K562 (cell line): Measurements from ENCODE around the gene SPINK14. TPM values are rescaled to one million over a fixed set of nuclear protein-coding genes. Genes with fewer than 3 reads are reported as not detected.

Experiments
- ATAC-seq: fragments of 200-7000 bp; cut with Tn5 transposase; 3 replicates; pipeline ENCODE4 v1.9.1; 2020; ENCODE audit warnings: moderate library complexity
- BruUV-seq: library from RNA; stranded (reverse); fragments of 400-500 nt; replicated peaks from 2 replicates; lab custom pipeline; 2021; lab: Mats Ljungman, UMichigan
- CTCF ChIA-PET: fragments of 300-600 bp; formaldehyde crosslinking; extraction: SDS; loops from one replicate; lab custom pipeline; 2021; ENCODE audit warnings: low intra/inter-chr PET ratio; lab: Yijun Ruan, JAX
- POLR2A ChIA-PET: fragments of 300-600, 350-650 bp; sonication (Branson Sonifier 250); formaldehyde crosslinking; extraction: SDS; loops from one replicate; lab custom pipeline; 2021; ENCODE audit warnings: antibody characterized with exemption, inconsistent platforms; lab: Yijun Ruan, JAX
- DNase-seq, 4 experiments: peaks; one replicate each; pipeline versions ENCODE4 v3.0.0 to v3.0.0-alpha.2; 2011 to 2018; ENCODE audit warnings: low spot score in 3 of 4, mixed read lengths in 3 of 4; ENCODE audit errors: extremely low read depth in 1 of 4
- FAIRE-seq: peaks from 2 replicates; lab custom pipeline; 2011; peaks lifted over from hg19 to GRCh38; lab: Jason Lieb, UNC
- H2AFZ ChIP-seq: 2 replicates; pipeline ENCODE4 v1.6.0; 2011; ENCODE audit warnings: low read depth, low read length, control low read depth, inconsistent platforms
- H3K27ac ChIP-seq: fragments of 200-600 bp; 3 replicates; pipeline ENCODE4 v1.8.0; 2011; ENCODE audit warnings: low read depth, mild to moderate bottlenecking, control low read depth, inconsistent platforms, low read length, moderate library complexity, mixed read lengths; ENCODE audit errors: extremely low read depth
- H3K27me3 ChIP-seq, 2 experiments: fragments of 300-600 bp in 1 of 2; 2 replicates in 1 of 2; 3 replicates in 1 of 2; pipeline versions ENCODE4 v1.6.0 to v1.8.0; 2011; ENCODE audit warnings: inconsistent platforms in 2 of 2, low read length in 2 of 2, mild to moderate bottlenecking in 1 of 2, mixed read lengths in 1 of 2, moderate library complexity in 1 of 2; ENCODE audit not compliant: control insufficient read depth in 2 of 2, insufficient read depth in 2 of 2
- H3K36me3 ChIP-seq: fragments of 300-600 bp; 3 replicates; pipeline ENCODE4 v1.8.0; 2011; ENCODE audit warnings: mild to moderate bottlenecking, low read length, inconsistent platforms; ENCODE audit not compliant: control insufficient read depth, insufficient read depth
- H3K4me1 ChIP-seq, 2 experiments: fragments of 200-600 bp in 1 of 2; replicated peaks in 1 of 2; 2 replicates in 1 of 2; 3 replicates in 1 of 2; pipeline versions ENCODE4 v1.5.1 to v1.8.0; 2011; ENCODE audit warnings: inconsistent platforms in 2 of 2, low read length in 2 of 2, mild to moderate bottlenecking in 1 of 2, mixed read lengths in 1 of 2, moderate library complexity in 1 of 2; ENCODE audit not compliant: control insufficient read depth in 2 of 2, insufficient read depth in 2 of 2
- H3K4me2 ChIP-seq: 2 replicates; pipeline ENCODE4 v1.6.1; 2011; ENCODE audit warnings: low read length, control low read depth, inconsistent platforms, mixed read lengths; ENCODE audit not compliant: insufficient read depth
- H3K4me3 ChIP-seq: fragments of 200-600 bp; sonication (generic), shearing (Covaris generic); 2 replicates; pipeline ENCODE4 v1.5.1; 2016; ENCODE audit warnings: control low read depth, inconsistent platforms
- H3K79me2 ChIP-seq: fragments of 200-600 bp; 3 replicates; pipeline ENCODE4 v1.8.0; 2011; ENCODE audit warnings: low read length, inconsistent platforms; ENCODE audit not compliant: control insufficient read depth, insufficient read depth
- H3K9ac ChIP-seq, 2 experiments: 2 replicates each; pipeline versions ENCODE4 v1.6.0 to v1.6.1; 2011; ENCODE audit warnings: low read depth in 2 of 2, low read length in 2 of 2, control low read depth in 1 of 2, inconsistent platforms in 1 of 2, mild to moderate bottlenecking in 1 of 2, mixed read lengths in 1 of 2; ENCODE audit not compliant: insufficient read depth in 1 of 2
- H3K9me1 ChIP-seq: one replicate; pipeline ENCODE4 v1.6.0; 2011; ENCODE audit warnings: inconsistent platforms, mild to moderate bottlenecking, low read length, moderate library complexity; ENCODE audit not compliant: control insufficient read depth, insufficient read depth
- H3K9me3 ChIP-seq: replicated peaks from 2 replicates; pipeline ENCODE4 v1.5.1; 2011; ENCODE audit warnings: low read depth, low read length, inconsistent platforms; ENCODE audit not compliant: control insufficient read depth, insufficient read depth
- H4K20me1 ChIP-seq: replicated peaks from 2 replicates; pipeline ENCODE4 v1.6.1; 2011; ENCODE audit warnings: low read length, inconsistent platforms, mixed read lengths; ENCODE audit not compliant: control insufficient read depth, insufficient read depth
- COPS2 ChIP-seq: fragments of 450-650 bp; conservative IDR thresholded peaks from 2 replicates; pipeline ENCODE4 v1.6.1; 2016; ENCODE audit warnings: mild to moderate bottlenecking, moderate library complexity
- HBP1 ChIP-seq: fragments of 450-650 bp; formaldehyde crosslinking; IDR thresholded peaks from 2 replicates; pipeline ENCODE4 v1.4.0; 2022; ENCODE audit warnings: missing genetic modification characterization
- ILF3 ChIP-seq: fragments of 450-650 bp; IDR thresholded peaks from 2 replicates; pipeline ENCODE4 v1.6.1; 2018; ENCODE audit warnings: antibody characterized with exemption, mild to moderate bottlenecking, moderate library complexity, borderline replicate concordance
- NFE2 ChIP-seq: IDR thresholded peaks from 2 replicates; pipeline ENCODE4 v1.6.1; 2014; ENCODE audit warnings: antibody characterized with exemption, low read depth
- SRF ChIP-seq, 2 experiments: fragments of 250-450, 450-650 bp in 1 of 2; sonication (Bioruptor Pico) in 1 of 2; sonication (generic) in 1 of 2; formaldehyde crosslinking; IDR thresholded peaks; 2 replicates each; pipeline versions ENCODE4 v1.5.0 to v1.5.1; 2020 to 2022; ENCODE audit warnings: mild to moderate bottlenecking in 1 of 2, missing genetic modification reagents in 1 of 2
- WGBS: fragments of 100-300 bp; shearing (Covaris generic); methylation state at CpG from one replicate; pipeline ENCODE4 v1.1.6; 2016; ENCODE audit warnings: low coverage, mixed read lengths; ENCODE audit not compliant: insufficient coverage; ENCODE audit errors: missing lambda C conversion rate; 5-methylcytosine and 5-hydroxymethylcytosine counted together
- in situ Hi-C: fragments of 300-500 bp; cut with MboI; formaldehyde crosslinking; loops from 4 replicates; pipeline ENCODE4 v1.15.0; 2018; ENCODE audit warnings: inconsistent platforms, mixed read lengths
- intact Hi-C: fragments of 100-400 bp; cut with micrococcal nuclease; formaldehyde crosslinking; loops from 2 replicates; pipeline ENCODE4 v1.14.2; 2022
- polyA plus RNA-seq, 8 experiments: library from polyadenylated mRNA; depleted of rRNA in 4 of 8; stranded (reverse) in 5 of 8; unstranded in 3 of 8; fragments of >200 nt; fragmentation: Nextera tagmentation in 2 of 8; fragmentation: Illumina TruSeq in 1 of 8; extraction: Ambion mirVana in 2 of 8; extraction: Trizol in 1 of 8; gene quantifications; 2 replicates each; pipeline versions ENCODE4 v1.2.1 to v1.2.3, GENCODE V29; 2011 to 2014; ENCODE audit warnings: inconsistent platforms in 1 of 8, missing spikeins in 1 of 8
- total RNA-seq, 7 experiments: library from RNA; depleted of rRNA in 6 of 7; stranded (reverse); fragments of >200 nt in 6 of 7; fragmentation: Illumina TruSeq in 2 of 7; extraction: Trizol in 2 of 7; gene quantifications; 2 replicates each; pipeline versions ENCODE4 v1.2.1 to v1.2.3, GENCODE V29; 2011 to 2021; ENCODE audit warnings: low replicate concordance in 1 of 7

The SPINK14 gene
- total and polyA plus RNA-seq, 9 of the 15 experiments (the other 6 are each of a cell fraction or from before 2014, with no cell fraction given): not detected

- TF ChIP-seq SRF (CRISPR knock-in tag; IDR thresholded peaks at IDR 0.05) (no peak), HBP1 (CRISPR knock-in tag) (no peak), ILF3 (no peak)
These were observed 22.4 kb upstream of the SPINK14 start (continued) for GRCh38 chr5:148145916-148146315.

GRCh38 chr5:148146487-148146886 is 21.9 kb upstream of the SPINK14 start:
- Histone ChIP-seq H3K9ac (no peak overlapping the region), H3K79me2 (no peaks in the 10 kb centered on the region), H4K20me1 (no peaks in the 10 kb centered on the region), H3K27me3 (no peaks in the 10 kb centered on the region), H3K4me3 (no peak overlapping the region), H3K9me1 (no peaks in the 10 kb centered on the region)
- no peak for DNase-seq
- intact Hi-C loops: no loop called here
- POLR2A ChIA-PET: no interaction called here
- no peak for TF ChIP-seq COPS2
- TF ChIP-seq NFE2: no peak
- TF ChIP-seq, all 486 proteins: peak for 0
- Histone ChIP-seq H2AFZ (no peak overlapping the region), H3K27ac (no peak overlapping the region), H3K9me3 (no peaks in the 10 kb centered on the region; the same call in 1 of the 2 replicates), H3K36me3 (no peaks in the 10 kb centered on the region), H3K4me1 (no peaks in the 10 kb centered on the region), H3K4me2 (no peak overlapping the region)
- no TSS peak for BruUV-seq
- ATAC-seq: no peak
- CTCF ChIA-PET: no interaction called here
- in situ Hi-C loops: no loop called here
- WGBS: 0% methylated on average over 1 of the region's 1 CpG
- no peak for FAIRE-seq
